ENCODE data around the gene WNK2.

The WNK2 gene

GRCh38 chr9:93200449-93200742, 16.5 kb downstream of the WNK2 start:
- no peak for DNase-seq

DNA sequence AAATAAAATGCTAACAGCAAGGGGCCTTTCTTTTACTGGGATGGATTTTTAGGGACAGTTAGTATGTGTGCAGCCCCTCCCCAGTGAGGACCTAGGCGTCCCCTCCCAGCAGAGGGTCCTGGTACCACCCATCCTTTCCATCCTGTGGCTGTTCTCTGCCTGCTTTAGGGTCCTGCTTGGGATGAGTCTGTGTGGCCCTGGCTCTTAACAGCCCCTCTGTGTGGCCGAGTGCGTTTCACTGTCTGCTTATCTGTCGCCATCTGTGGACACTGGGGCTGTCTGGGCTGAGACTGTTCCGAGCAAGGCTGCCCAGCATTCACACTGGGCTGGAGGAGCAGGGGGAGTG, 17.0 kb downstream of the WNK2 start:
- no peak for DNase-seq

DNA sequence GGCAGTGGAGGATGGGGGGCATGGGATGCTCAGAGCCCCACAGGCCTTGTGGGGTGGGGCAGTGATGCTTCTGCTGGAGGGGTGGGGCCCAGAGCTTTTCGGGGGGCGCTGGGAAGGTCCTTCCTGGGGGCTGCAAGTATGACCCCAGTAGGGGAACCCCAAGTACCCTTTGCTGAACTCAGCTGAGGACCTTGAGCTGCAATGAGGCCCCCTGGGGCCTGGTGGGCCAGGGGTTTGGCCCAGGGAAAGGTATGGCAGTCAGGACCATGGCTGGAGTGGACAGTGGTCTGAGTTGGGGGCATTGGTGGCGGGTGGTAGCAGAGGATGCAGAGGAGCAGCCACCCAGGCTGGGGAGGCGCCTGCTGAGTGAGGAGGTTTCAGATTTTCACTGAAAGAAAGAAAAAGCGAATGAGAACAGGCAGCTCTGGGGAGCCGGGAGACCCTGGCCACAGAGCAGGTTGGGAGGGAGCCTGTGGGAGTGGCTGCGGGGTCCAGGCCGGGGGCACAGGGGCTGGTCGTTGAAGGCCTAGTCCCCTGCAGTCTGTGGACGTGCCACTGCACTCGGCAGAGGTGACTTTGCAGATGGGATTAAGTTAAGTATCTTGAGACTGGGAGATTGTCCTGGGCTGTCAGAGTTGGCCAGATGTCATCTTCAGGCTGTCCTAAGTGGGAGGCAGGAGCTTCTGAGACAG, 19.2 kb downstream of the WNK2 start:
- no peak for DNase-seq

- DNase-seq, result no peak
These were observed 20.0 kb downstream of the WNK2 start for GRCh38 chr9:93203718-93204469.

GRCh38 chr9:93204470-93205043, 20.6 kb downstream of the WNK2 start:
- no peak for DNase-seq

- DNase-seq, result no peak
These were observed 21.3 kb downstream of the WNK2 start for GRCh38 chr9:93205045-93205768.

DNA sequence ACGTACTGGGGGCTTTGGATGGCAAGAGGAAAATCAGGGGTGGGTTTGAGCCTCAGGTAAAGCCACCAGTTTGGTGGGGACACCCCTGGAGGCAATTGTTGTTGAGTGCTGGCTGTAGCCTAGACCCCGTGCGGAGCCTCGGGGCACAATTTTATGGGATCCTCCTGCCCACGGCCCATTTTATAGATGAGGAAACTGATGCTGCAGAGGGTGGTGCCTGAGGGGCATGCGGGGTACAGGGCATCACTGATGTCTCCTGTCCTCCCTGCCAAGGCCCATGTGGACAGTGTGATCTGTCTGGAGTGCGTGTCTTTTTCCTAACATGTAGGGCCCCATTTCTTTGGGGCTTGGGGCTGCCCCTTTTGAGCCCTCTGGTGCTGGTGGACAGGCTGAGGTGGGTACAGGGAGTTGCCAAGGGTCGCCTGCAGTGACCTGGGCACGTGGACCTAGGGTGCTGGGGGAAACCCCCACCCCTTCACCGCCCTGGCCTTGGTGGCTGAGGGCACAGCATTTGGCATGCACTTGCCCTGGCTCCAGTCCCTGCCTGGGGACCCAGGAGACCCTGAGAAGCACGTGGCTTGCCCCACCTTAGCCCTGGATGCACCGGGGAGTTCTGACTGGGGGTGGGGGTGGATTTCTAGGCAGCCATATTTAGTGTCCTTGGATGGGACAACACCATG, 22.1 kb downstream of the WNK2 start:
- DNase-seq, result no peak

DNA sequence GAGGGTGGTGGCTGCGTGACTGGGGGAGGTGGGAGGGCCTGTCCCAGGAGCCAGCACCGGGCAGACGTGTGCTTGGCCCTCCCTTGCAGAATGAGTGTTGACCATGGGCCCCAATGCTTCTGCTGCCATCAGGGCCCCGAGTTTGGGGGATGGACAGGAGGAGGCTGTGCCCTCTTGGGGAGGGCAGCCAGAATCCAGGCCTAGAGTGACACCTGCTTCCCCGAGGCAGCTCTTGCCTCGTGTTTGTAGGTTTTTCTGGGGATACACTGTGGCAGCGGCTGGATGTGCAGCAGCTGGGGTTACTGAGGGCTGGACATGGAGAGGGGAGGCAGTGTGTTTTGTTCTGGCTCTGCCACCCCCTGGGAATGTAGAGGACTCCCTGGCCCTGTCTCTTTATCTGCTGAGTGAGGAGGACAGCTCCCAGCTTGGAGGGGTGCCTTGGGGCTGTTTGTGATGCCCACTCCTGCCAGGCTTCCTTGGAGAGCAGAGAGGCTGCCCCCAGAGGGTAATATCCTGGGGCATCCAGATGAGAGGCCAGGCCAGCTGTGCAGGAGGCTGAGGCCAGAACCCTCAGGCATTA, 22.7 kb downstream of the WNK2 start:
- no peak for DNase-seq

DNA sequence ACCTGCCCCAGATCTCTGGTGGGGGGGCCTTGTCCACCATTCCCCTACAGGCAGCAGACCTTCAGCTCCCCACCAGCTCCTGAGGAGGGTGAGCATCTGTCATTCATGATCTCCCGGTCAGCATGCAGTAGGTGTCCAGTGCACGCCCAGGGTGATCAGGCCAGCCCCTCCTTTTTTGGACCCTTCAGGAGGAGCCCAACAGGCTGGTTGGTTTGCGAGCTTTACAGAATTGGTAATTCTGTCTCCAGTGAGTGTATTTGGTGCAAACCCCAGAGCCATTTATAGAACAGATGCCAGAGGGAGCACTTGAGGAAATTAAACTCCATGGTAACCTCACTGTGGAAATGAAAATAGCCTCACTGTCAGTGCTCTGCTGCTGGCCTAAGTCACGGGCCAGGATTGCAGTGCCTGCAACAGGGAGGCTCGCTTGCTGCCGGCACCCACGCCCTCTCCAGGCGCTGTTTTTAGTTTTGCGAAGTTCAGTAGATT, 23.4 kb downstream of the WNK2 start:
- DNase-seq, result no peak

- DNase-seq, result no peak
These were observed 24.2 kb downstream of the WNK2 start for GRCh38 chr9:93207860-93208734.

GRCh38 chr9:93209097-93209496, 25.2 kb downstream of the WNK2 start:
- no peak for DNase-seq

- DNase-seq, result no peak
These were observed 25.8 kb downstream of the WNK2 start for GRCh38 chr9:93209576-93210323.

DNA sequence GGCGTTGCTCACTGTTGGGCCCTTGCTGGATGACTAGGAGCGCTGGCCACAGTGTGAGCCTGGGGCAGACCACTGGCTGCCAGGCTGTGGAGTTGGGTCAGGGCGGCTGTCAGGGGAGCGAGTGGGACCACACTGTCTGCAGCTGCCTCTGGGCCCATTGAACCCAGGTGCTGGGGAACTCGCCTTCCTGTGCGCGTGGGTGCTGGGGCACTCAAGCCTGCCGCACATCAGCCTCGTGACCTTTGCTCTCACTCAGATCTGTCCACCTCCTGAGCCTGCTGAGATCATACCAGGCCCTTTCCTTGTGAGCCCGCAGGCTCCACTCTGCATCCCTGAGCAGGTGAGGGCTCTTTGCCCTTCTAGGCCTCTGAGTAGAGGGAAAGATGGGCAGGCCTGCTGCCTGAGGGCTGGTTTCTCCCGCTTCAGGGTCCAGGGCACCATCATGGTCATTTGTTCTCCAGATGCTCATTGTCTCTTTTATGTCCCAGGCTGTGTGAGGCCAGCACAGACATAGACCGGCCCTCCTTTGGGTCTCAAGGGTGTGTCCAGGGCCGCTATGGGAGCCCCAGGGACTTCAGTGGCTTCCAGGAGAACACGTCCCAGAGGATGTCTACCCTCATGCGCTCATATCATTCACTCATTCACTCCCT, 26.5 kb downstream of the WNK2 start:
- DNase-seq, result no peak

DNA sequence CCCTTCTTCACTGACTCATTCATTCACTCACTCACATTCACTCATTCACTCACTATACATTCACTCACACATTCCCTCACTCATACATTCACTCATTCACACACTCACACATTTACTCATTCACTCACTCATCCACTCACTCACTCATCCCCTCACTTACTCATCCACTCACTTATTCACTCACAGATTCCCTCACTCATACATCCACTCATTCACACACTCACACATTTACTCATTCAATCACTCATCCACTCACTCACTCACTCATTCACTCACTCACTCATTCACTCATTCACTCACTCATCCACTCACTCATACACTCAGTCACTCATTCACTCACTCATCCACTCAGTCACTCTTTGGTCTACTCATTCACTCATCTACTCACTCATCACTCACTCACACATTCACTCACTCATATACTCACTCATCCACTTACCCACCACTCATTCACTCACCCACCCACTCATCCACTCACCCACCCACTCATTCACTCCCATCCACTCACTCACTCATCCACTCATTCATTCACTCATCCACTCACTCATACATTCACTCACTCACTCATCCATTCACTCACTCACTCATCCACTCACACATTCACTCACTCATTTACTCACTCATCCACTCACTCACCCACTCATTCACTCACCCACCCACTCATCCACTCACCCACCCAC, 27.2 kb downstream of the WNK2 start:
- DNase-seq, result no peak

- no peak for DNase-seq
These were observed 27.7 kb downstream of the WNK2 start for GRCh38 chr9:93211654-93212001.

GRCh38 chr9:93212409-93212808, 28.5 kb downstream of the WNK2 start:
- DNase-seq, result no peak

DNA sequence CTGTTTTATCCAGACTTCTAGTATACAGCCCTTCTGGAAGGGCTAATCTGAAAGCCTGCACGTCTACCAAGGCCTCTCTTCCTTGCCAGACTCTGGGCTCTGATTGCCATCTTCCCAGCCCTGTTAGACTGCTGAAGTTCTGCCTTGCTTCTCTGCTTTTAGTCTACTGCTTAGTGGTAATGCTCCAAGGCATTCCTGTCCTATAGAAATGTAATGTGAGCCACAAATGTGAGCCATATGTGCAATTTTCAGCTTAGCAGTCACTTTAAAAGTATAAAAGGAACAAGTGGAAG, 32.1 kb downstream of the WNK2 start:
- no peak for DNase-seq

- no peak for DNase-seq
These were observed 33.8 kb downstream of the WNK2 start for GRCh38 chr9:93217706-93218105.

DNA sequence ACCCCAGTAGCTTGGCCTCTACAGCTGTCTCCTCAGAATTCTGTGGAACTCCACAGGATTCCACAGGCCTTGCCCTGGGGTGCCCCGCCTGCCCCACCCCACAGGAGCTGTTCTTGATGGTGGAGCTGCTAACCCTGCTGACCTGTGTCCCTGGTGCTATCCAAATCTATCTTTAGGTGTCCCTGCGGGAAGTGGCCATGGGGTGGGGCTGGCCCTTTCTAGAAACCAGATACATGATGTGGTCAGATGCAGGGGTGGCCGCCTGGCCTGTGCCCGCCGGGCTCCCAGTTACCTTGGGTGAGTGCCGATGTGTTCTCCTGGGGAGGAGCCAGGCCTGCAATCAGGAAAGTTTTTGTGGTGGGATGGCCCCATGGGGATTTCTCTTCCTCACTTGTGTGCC, 34.2 kb downstream of the WNK2 start:
- no peak for DNase-seq

All from T-helper 1 cell (primary cell).